ENCODE results near the gene ECSCR. TPM values are rescaled to one million over a fixed set of nuclear protein-coding genes. Genes with fewer than 3 reads are reported as not detected.
A peak's percentile ranks its signal among the peaks of the same experiment; 100 is the strongest.

Gene ECSCR
- total RNA-seq, 4 donors from 2014 or later = 12.8 to 41.0 (median 25.9) TPM

DNA sequence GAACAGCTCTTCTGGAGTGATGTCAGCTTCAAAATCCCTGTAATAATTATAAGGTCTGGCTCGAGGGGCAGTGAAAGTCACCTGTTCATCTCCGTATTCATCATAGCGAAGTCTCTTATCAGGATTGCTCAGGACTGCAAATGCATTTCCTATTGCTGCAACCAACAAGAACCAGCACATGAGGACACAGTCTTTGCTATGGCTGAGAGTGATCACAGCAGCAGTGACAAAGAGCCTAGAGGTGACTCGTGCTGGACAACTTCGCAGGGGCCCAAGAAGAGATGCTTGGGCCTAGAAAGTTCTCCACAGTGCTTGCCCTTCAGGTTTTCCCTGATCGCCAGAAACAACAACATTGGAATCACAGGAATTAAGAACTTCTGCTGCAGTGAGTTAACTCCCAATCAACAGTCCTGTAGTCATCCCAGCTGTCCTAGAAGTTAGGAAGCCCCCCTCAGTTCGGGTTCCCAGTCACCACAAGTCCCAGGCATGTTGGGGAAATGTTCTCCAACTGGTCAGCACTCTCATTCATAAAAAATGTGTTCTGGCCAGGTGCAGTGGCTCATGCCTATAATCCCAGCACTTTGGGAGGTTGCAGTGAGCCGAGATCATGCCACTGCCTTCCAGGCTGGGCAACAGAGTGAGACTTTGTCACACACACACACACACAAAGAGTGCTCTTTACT, 36.2 kb downstream of the ECSCR start:
- Histone ChIP-seq H3K27me3 (no peaks in the 10 kb centered on the region), H3K27ac (no peak overlapping the region), H3K4me1 (no peaks in the 10 kb centered on the region), H3K36me3 (peaks cover 0 to 80% (median 0%) of the 10 kb centered on the region in 3 donors), H3K9me3 (no peaks in the 10 kb centered on the region), H3K4me3 (no peak overlapping the region)
- TF ChIP-seq POLR2A (IDR thresholded peaks at IDR 0.05) (no peak), EP300 (IDR thresholded peaks at IDR 0.05) (no peak)
- TF ChIP-seq, protein P1, sequence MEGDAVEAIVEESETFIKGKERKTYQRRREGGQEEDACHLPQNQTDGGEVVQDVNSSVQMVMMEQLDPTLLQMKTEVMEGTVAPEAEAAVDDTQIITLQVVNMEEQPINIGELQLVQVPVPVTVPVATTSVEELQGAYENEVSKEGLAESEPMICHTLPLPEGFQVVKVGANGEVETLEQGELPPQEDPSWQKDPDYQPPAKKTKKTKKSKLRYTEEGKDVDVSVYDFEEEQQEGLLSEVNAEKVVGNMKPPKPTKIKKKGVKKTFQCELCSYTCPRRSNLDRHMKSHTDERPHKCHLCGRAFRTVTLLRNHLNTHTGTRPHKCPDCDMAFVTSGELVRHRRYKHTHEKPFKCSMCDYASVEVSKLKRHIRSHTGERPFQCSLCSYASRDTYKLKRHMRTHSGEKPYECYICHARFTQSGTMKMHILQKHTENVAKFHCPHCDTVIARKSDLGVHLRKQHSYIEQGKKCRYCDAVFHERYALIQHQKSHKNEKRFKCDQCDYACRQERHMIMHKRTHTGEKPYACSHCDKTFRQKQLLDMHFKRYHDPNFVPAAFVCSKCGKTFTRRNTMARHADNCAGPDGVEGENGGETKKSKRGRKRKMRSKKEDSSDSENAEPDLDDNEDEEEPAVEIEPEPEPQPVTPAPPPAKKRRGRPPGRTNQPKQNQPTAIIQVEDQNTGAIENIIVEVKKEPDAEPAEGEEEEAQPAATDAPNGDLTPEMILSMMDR (IDR thresholded peaks at IDR 0.05) = no peak
- WGBS, 2 donors = 64 to 81% methylated on average over 7 to 8 of the region's 8 CpGs
- DNase-seq (ENCODE audit: low spot score in 2 of 2) = no peak

DNA sequence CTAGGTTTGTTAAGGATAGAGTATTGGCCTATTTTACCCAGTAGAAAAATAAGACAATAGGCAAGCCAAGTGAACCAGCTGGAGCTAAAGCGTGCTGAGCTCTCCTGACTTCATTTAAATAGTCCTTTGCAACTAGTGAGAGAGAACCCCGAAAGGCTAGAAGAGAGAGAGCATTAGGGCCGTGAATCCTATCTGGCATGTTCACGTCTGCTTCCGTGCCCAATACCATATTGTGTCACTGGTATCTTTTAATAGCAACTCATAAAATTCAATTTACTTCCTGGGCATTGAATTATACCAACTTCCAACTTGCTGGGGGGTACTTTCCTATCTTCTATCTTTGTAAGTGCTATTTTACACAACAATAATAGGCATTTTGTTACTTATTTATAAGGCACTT, 37.0 kb downstream of the ECSCR start:
- TF ChIP-seq, protein P1 (IDR thresholded peaks at IDR 0.05) = no peak
- TF ChIP-seq POLR2A (IDR thresholded peaks at IDR 0.05) (no peak), EP300 (IDR thresholded peaks at IDR 0.05) (no peak)
- no peak for DNase-seq (ENCODE audit: low spot score in 2 of 2)
- no peaks in the 10 kb centered on the region for H3K27me3 ChIP-seq
- H3K4me1 ChIP-seq = no peaks in the 10 kb centered on the region
- WGBS, 2 donors = 85 to 88% methylated on average over 5 of the region's 5 CpGs
- no peak overlapping the region for H3K27ac ChIP-seq
- H3K36me3 ChIP-seq = peaks cover 0 to 81% (median 0%) of the 10 kb centered on the region in 3 donors
- H3K9me3 ChIP-seq = no peaks in the 10 kb centered on the region
- no peak overlapping the region for H3K4me3 ChIP-seq

DNA sequence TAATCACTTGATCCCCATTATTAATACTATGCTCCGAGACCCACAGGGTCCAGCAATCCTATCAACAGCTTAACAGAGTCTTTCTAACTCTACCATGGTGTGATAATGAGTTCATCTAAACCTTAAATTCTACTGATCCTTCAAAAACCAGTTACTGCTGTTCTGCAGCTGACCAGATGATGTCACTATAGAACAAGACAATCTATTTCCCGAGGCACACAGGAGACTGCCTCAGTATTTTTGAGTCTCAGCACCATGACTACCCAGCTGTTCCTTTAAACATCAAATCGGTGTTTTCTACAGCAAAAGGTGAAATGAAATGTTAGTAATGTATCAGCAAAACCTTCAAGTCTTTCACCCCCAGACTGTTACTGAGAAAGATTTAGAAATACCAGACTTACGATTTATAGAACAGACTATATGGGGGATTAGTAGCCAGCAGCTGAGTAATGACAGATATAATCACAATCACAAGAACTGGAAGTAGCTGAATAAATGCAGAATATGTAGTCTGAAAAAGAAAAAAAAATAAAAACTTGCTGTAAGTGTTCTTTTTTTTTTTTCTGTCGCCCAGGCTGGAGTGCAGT, 40.1 kb downstream of the ECSCR start:
- H3K4me1 ChIP-seq = peaks cover 0 to 14% (median 1%) of the 10 kb centered on the region in 4 donors
- peaks cover 0 to 87% (median 0%) of the 10 kb centered on the region in 3 donors for H3K36me3 ChIP-seq
- DNase-seq (ENCODE audit: low spot score in 2 of 2) = peak in 1 of 2 donors; percentile 89
- no peaks in the 10 kb centered on the region for H3K27me3 ChIP-seq
- 47% methylated on average over 5 of the region's 5 CpGs for WGBS, 2 donors
- no peak overlapping the region for H3K4me3 ChIP-seq
- TF ChIP-seq EP300 (IDR thresholded peaks at IDR 0.05) = no peak
- TF ChIP-seq, protein P1 (IDR thresholded peaks at IDR 0.05) = peak; percentile 61 to 83 (median 71)
- no peaks in the 10 kb centered on the region for H3K9me3 ChIP-seq
- no peak overlapping the region for H3K27ac ChIP-seq

DNA sequence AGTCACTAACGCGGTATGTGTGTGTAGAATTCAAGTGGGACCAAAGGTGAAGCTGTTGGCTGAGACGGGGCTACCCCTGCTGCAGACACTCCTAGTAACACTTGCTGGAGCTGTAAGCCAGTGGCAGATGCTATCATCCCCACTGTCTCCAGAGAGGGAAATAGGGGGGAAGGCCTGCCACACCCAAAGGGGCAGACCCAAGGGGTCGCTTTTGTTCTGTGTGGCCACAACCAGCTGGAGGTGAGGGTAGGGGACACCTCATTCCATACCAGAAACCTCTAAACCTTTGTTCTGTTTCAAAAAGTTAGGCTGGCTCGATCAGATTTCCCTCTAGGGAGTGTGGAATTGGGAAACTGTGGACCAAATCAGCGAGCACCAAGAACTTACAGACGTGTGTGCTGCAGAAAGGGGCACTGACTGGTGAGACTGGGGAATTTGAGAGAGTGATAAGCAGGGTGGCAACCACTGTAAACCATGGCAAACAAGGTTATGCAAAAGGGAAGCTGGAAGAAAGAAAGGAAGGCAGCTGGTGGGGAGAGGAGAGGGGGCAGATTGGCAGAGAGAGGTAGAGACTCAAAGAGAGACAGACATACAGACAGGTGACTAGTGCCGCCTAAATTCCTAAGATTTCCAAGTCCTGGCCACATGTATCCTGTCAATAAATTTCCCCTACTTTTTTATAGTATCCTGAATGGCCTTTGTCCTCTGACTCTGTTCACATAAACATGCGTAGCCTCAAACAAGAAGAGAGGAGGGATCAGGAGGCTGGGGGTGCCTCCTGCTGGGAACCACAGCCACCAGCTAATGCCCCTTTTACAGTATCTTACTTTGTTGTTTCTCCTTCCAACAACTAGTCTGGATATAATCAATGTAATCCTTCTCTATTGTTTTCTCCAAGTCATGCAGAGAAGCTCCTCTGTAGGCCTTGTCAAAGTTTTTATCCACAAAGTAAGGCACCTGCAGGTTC, 43.0 kb downstream of the ECSCR start:
- WGBS, 2 donors = 78 to 81% methylated on average over 9 of the region's 9 CpGs
- peaks cover 0 to 38% (median 12%) of the 10 kb centered on the region in 4 donors for H3K4me1 ChIP-seq
- H3K36me3 ChIP-seq = peaks cover 0 to 63% (median 0%) of the 10 kb centered on the region in 3 donors

More for the DNA sequence above, 43.0 kb downstream of the ECSCR start:
- TF ChIP-seq POLR2A (IDR thresholded peaks at IDR 0.05) (no peak), EP300 (IDR thresholded peaks at IDR 0.05) (no peak)
- TF ChIP-seq, protein P1 (IDR thresholded peaks at IDR 0.05) = no peak
- no peak overlapping the region for H3K4me3 ChIP-seq
- H3K9me3 ChIP-seq = no peaks in the 10 kb centered on the region
- H3K27ac ChIP-seq = peak overlapping the region in 2 of 4 donors; percentile 33 to 46
- DNase-seq (ENCODE audit: low spot score in 2 of 2) = no peak
- H3K27me3 ChIP-seq = no peaks in the 10 kb centered on the region

Data from tibial nerve (tissue), 4 donors.